WTC11 (cell line): Measurements from ENCODE around the gene ZNF526. TPM values are rescaled to one million over a fixed set of nuclear protein-coding genes. Genes with fewer than 3 reads are reported as not detected.

ENCODE experiments used
- ATAC-seq: fragments of 200-7000 bp; cut with Tn5 transposase; 2 replicates; pipeline ENCODE4 v1.10.0; 2021; ENCODE audit warnings: mild to moderate bottlenecking, moderate library complexity
- CTCF ChIA-PET: fragments of 300-600 bp; sonication (Branson Sonifier 250); formaldehyde crosslinking; loops from one replicate; lab custom pipeline; 2021; ENCODE audit warnings: antibody characterized with exemption; lab: Charles Lee
- POLR2A ChIA-PET: fragments of 350-600 bp; sonication (Branson Sonifier 250); formaldehyde crosslinking; loops from one replicate; lab custom pipeline; 2021; ENCODE audit warnings: antibody characterized with exemption; lab: Charles Lee
- DNase-seq: peaks from one replicate; pipeline ENCODE4 v3.0.0; 2021; ENCODE audit warnings: low spot score
- H3K27ac Mint-ChIP-seq: 2 replicates; pipeline ENCODE4 v1.8.0; 2021; ENCODE audit warnings: mixed read lengths
- H3K27me3 Mint-ChIP-seq: 2 replicates; pipeline ENCODE4 v1.8.0; 2021; ENCODE audit warnings: low read depth, mild to moderate bottlenecking, moderate library complexity, mixed read lengths
- H3K36me3 Mint-ChIP-seq: 2 replicates; pipeline ENCODE4 v1.8.0; 2021; ENCODE audit warnings: mixed read lengths
- H3K4me1 Mint-ChIP-seq: 2 replicates; pipeline ENCODE4 v1.8.0; 2022; ENCODE audit warnings: mixed read lengths
- H3K4me3 Mint-ChIP-seq: 2 replicates; pipeline ENCODE4 v1.8.0; 2021; ENCODE audit warnings: mild to moderate bottlenecking, moderate library complexity, mixed read lengths
- H3K9me3 Mint-ChIP-seq: 2 replicates; pipeline ENCODE4 v1.8.0; 2021; ENCODE audit warnings: mixed read lengths
- AFF4 ChIP-seq: sonication (generic); formaldehyde crosslinking; IDR thresholded peaks from 2 replicates; pipeline ENCODE4 v1.8.1; 2023; ENCODE audit warnings: mild to moderate bottlenecking, missing genetic modification reagents, borderline replicate concordance
- CREB1 ChIP-seq: sonication (generic); formaldehyde crosslinking; IDR thresholded peaks from 2 replicates; pipeline ENCODE4 v1.8.0; 2023; ENCODE audit warnings: mild to moderate bottlenecking, missing genetic modification reagents
- ELF4 ChIP-seq: sonication (generic); formaldehyde crosslinking; IDR thresholded peaks from 2 replicates; pipeline ENCODE4 v1.8.1; 2022; ENCODE audit warnings: low read depth, mild to moderate bottlenecking, moderate library complexity, missing genetic modification reagents
- FOXP4 ChIP-seq: sonication (generic); formaldehyde crosslinking; IDR thresholded peaks from 2 replicates; pipeline ENCODE4 v1.8.0; 2022; ENCODE audit warnings: mild to moderate bottlenecking, missing genetic modification reagents
- IRF2 ChIP-seq: sonication (generic); formaldehyde crosslinking; IDR thresholded peaks from 2 replicates; pipeline ENCODE4 v1.8.0; 2022; ENCODE audit warnings: low read depth, missing genetic modification reagents, borderline replicate concordance
- JUN ChIP-seq: sonication (generic); formaldehyde crosslinking; IDR thresholded peaks from 2 replicates; pipeline ENCODE4 v1.8.0; 2023; ENCODE audit warnings: mild to moderate bottlenecking, missing genetic modification reagents
- SP1 ChIP-seq: sonication (generic); formaldehyde crosslinking; conservative IDR thresholded peaks from 2 replicates; pipeline ENCODE4 v1.8.1; 2022; ENCODE audit warnings: missing genetic modification reagents
- TP53 ChIP-seq: sonication (generic); formaldehyde crosslinking; IDR thresholded peaks from 2 replicates; pipeline ENCODE4 v1.8.1; 2023; ENCODE audit warnings: mild to moderate bottlenecking, missing genetic modification reagents
- USF1 ChIP-seq: sonication (generic); formaldehyde crosslinking; IDR thresholded peaks from 2 replicates; pipeline ENCODE4 v1.8.0; 2022; ENCODE audit warnings: mild to moderate bottlenecking, missing genetic modification reagents
- ZNF317 ChIP-seq: sonication (generic); formaldehyde crosslinking; IDR thresholded peaks from 2 replicates; pipeline ENCODE4 v1.8.1; 2023; ENCODE audit warnings: low read depth, mild to moderate bottlenecking, moderate library complexity, missing genetic modification reagents, borderline replicate concordance
- ZNF396 ChIP-seq: fragments of 250-450 bp; sonication (Bioruptor Pico); IDR thresholded peaks from 2 replicates; pipeline ENCODE4 v1.8.0; 2021; ENCODE audit warnings: mild to moderate bottlenecking, moderate library complexity, borderline replicate concordance
- ZNF416 ChIP-seq: fragments of 250-450 bp; sonication (Bioruptor Pico); IDR thresholded peaks from 2 replicates; pipeline ENCODE4 v1.9.0; 2021; ENCODE audit warnings: mild to moderate bottlenecking, inconsistent platforms
- total RNA-seq: library from RNA; stranded (reverse); gene quantifications from 3 replicates; pipeline ENCODE4 v1.2.3, GENCODE V29; 2021
- TF ChIP-seq, protein P1 (sequence below): sonication (generic); formaldehyde crosslinking; IDR thresholded peaks from 2 replicates; pipeline ENCODE4 v1.8.1; 2022; ENCODE audit warnings: low read depth, mild to moderate bottlenecking, moderate library complexity, missing genetic modification reagents, borderline replicate concordance
- TF ChIP-seq, protein P2 (sequence below): fragments of 250-450 bp; sonication (Bioruptor Pico); IDR thresholded peaks from 2 replicates; pipeline ENCODE4 v1.9.0; 2021; ENCODE audit warnings: mild to moderate bottlenecking, borderline replicate concordance
- TF ChIP-seq, protein P3 (sequence below): sonication (generic); formaldehyde crosslinking; IDR thresholded peaks from 2 replicates; pipeline ENCODE4 v1.8.0; 2023; ENCODE audit warnings: missing genetic modification reagents
- TF ChIP-seq, protein P4 (sequence below): fragments of 250-450 bp; sonication (Bioruptor Pico); IDR thresholded peaks from 2 replicates; pipeline ENCODE4 v1.9.0; 2021; ENCODE audit warnings: moderate library complexity, mild to moderate bottlenecking, inconsistent platforms, borderline replicate concordance
- TF ChIP-seq, protein P5 (sequence below): sonication (generic); formaldehyde crosslinking; IDR thresholded peaks from 2 replicates; pipeline ENCODE4 v1.8.0; 2022; ENCODE audit warnings: mild to moderate bottlenecking, missing genetic modification reagents

ZNF526 gene
- total RNA-seq, 1 experiment from 2014 or later, result 18.3 TPM

DNA sequence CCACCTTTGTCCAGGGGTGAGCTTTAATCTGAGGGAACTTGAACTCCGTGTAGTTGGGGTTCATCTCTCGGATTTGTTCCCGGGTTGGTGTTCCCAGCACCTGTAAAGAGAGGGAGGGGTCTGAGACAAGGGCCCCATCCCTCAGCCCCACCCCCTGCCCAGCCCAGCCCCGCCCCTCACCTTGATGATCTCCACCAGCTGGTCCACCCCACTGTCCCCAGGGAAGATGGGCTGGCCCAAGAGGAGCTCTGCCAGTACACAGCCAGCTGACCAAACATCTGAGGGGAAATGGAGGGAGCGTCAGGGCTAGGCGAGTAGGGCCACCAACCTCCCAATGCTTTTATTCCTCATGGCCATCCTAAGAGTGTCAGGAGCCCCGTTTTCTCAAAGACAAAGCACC is 13.0 kb downstream of the ZNF526 start:
- Mint-ChIP-seq H3K4me3 (no peak overlapping the region), H3K27me3 (no peaks in the 10 kb centered on the region), H3K36me3 (peaks cover 55% of the 10 kb centered on the region), H3K27ac (no peak overlapping the region; the same call in 1 of the 2 replicates), H3K4me1 (0 out of 2 replicates have a peak, but pooled peaks cover 4% of the 10 kb centered on the region), H3K9me3 (no peaks in the 10 kb centered on the region)
- DNase-seq (no peak), ATAC-seq (0 out of 2 replicates have a peak, but pooled peaks have one; percentile 26)
- TF ChIP-seq SP1 (CRISPR knock-in tag) (no peak), ZNF396 (CRISPR knock-in tag) (no peak), ZNF416 (CRISPR knock-in tag) (no peak), ELF4 (CRISPR knock-in tag) (no peak), USF1 (CRISPR knock-in tag) (no peak), ZNF317 (no peak), FOXP4 (no peak), CREB1 (CRISPR knock-in tag) (no peak), JUN (CRISPR knock-in tag) (no peak), IRF2 (CRISPR knock-in tag) (no peak)
- TF ChIP-seq, protein P1, sequence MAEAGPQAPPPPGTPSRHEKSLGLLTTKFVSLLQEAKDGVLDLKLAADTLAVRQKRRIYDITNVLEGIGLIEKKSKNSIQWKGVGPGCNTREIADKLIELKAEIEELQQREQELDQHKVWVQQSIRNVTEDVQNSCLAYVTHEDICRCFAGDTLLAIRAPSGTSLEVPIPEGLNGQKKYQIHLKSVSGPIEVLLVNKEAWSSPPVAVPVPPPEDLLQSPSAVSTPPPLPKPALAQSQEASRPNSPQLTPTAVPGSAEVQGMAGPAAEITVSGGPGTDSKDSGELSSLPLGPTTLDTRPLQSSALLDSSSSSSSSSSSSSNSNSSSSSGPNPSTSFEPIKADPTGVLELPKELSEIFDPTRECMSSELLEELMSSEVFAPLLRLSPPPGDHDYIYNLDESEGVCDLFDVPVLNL (CRISPR knock-in tag), result no peak
- TF ChIP-seq, protein P2, sequence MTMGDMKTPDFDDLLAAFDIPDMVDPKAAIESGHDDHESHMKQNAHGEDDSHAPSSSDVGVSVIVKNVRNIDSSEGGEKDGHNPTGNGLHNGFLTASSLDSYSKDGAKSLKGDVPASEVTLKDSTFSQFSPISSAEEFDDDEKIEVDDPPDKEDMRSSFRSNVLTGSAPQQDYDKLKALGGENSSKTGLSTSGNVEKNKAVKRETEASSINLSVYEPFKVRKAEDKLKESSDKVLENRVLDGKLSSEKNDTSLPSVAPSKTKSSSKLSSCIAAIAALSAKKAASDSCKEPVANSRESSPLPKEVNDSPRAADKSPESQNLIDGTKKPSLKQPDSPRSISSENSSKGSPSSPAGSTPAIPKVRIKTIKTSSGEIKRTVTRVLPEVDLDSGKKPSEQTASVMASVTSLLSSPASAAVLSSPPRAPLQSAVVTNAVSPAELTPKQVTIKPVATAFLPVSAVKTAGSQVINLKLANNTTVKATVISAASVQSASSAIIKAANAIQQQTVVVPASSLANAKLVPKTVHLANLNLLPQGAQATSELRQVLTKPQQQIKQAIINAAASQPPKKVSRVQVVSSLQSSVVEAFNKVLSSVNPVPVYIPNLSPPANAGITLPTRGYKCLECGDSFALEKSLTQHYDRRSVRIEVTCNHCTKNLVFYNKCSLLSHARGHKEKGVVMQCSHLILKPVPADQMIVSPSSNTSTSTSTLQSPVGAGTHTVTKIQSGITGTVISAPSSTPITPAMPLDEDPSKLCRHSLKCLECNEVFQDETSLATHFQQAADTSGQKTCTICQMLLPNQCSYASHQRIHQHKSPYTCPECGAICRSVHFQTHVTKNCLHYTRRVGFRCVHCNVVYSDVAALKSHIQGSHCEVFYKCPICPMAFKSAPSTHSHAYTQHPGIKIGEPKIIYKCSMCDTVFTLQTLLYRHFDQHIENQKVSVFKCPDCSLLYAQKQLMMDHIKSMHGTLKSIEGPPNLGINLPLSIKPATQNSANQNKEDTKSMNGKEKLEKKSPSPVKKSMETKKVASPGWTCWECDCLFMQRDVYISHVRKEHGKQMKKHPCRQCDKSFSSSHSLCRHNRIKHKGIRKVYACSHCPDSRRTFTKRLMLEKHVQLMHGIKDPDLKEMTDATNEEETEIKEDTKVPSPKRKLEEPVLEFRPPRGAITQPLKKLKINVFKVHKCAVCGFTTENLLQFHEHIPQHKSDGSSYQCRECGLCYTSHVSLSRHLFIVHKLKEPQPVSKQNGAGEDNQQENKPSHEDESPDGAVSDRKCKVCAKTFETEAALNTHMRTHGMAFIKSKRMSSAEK (CRISPR knock-in tag), result no peak
- POLR2A ChIA-PET, result interaction anchor here (0.7 to 1.9 kb wide), 3 partner anchors 9 to 62 kb away, joined by 3 to 5 read pairs (median 4); partner anchors contain the start of gene GSK3A
- CTCF ChIA-PET, result interaction anchor here (1.1 to 3.6 kb wide), 3 partner anchors 46 to 207 kb away, joined by 3 to 16 read pairs (median 4); no protein-coding TSS in a partner anchor

DNA sequence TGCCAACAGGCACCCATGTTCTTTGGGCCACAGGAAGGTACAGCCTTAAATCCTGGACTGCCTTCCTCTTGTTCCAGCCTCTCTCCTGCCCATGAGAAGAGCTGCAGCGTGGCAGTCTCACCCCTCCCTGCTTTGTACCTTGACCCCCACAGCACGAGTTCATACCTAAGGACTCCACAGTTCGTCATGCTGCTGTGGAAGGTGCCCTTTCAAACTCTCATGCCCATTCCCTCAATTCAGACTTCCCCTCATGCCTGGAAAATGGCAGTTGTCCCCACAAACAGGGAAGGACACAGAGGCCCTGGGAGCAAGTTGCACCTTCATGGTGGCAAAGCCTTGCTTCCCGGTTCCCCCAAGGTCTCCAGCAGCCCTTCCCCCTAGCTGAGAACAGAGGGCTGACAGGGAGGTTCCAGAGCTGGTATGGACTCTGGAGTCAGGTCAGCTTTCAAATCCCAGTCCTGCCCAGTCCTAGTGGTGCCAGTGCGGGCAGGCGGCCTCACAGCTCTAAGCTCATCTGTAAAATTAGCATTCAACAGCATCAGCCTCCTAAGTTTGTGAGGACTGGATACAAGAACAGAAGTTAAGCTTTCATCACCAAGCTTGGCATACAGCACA is 13.7 kb downstream of the ZNF526 start:
- ChIA-PET CTCF (interaction anchor here (0.7 to 3.6 kb wide), 4 partner anchors 9 to 120 kb away, joined by 3 to 16 read pairs (median 4); partner anchors contain the start of genes GSK3A and POU2F2), POLR2A (interaction anchor here (1.0 to 1.9 kb wide), 2 partner anchors 8 to 9 kb away, joined by 3 to 5 read pairs; partner anchors contain the start of gene GSK3A)
- H3K4me1 Mint-ChIP-seq, result 0 out of 2 replicates have a peak, but pooled peaks cover 4% of the 10 kb centered on the region
- H3K9me3 Mint-ChIP-seq, result no peaks in the 10 kb centered on the region
- DNase-seq, result no peak
- H3K27me3 Mint-ChIP-seq, result no peaks in the 10 kb centered on the region
- peaks cover 55% of the 10 kb centered on the region for H3K36me3 Mint-ChIP-seq
- H3K27ac Mint-ChIP-seq, result no peak overlapping the region; the same call in 1 of the 2 replicates
- no peak overlapping the region for H3K4me3 Mint-ChIP-seq
- no peak for ATAC-seq
- TF ChIP-seq, protein P3, sequence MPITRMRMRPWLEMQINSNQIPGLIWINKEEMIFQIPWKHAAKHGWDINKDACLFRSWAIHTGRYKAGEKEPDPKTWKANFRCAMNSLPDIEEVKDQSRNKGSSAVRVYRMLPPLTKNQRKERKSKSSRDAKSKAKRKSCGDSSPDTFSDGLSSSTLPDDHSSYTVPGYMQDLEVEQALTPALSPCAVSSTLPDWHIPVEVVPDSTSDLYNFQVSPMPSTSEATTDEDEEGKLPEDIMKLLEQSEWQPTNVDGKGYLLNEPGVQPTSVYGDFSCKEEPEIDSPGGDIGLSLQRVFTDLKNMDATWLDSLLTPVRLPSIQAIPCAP, result no peak
- no peak for TF ChIP-seq TP53 (CRISPR knock-in tag)
- TF ChIP-seq, protein P4, sequence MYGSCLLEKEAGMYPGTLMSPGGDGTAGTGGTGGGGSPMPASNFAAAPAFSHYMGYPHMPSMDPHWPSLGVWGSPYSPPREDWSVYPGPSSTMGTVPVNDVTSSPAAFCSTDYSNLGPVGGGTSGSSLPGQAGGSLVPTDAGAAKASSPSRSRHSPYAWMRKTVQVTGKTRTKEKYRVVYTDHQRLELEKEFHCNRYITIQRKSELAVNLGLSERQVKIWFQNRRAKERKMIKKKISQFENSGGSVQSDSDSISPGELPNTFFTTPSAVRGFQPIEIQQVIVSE (CRISPR knock-in tag), result no peak
- TF ChIP-seq, protein P5, sequence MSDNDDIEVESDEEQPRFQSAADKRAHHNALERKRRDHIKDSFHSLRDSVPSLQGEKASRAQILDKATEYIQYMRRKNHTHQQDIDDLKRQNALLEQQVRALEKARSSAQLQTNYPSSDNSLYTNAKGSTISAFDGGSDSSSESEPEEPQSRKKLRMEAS, result no peak
- TF ChIP-seq AFF4 (CRISPR knock-in tag), result no peak
